GM12878 (cell line): ENCODE results near the gene SLC44A4. TPM values are rescaled to one million over a fixed set of nuclear protein-coding genes. Genes with fewer than 3 reads are reported as not detected.

Source experiments
- CBFB ChIP-seq: IDR thresholded peaks from 2 replicates; pipeline ENCODE4 v1.6.1; 2016; ENCODE audit warnings: antibody characterized with exemption, low read depth
- CHD1 ChIP-seq: IDR thresholded peaks from 2 replicates; pipeline ENCODE4 v1.6.1; 2012; ENCODE audit warnings: low read depth, low read length, improper control_type of control experiment
- CHD2 ChIP-seq: IDR thresholded peaks from 2 replicates; pipeline ENCODE4 v1.6.1; 2011; ENCODE audit warnings: low read depth, low read length, improper control_type of control experiment, borderline replicate concordance
- IKZF2 ChIP-seq, 2 experiments: fragments of 450-650 bp; IDR thresholded peaks; 2 replicates each; pipeline ENCODE4 v1.6.1; 2017; ENCODE audit warnings: mild to moderate bottlenecking in 2 of 2, moderate library complexity in 2 of 2
- KDM1A ChIP-seq: fragments of 200-600 bp; sonication (generic); IDR thresholded peaks from 2 replicates; pipeline ENCODE4 v1.6.1; 2016; ENCODE audit warnings: borderline replicate concordance
- MYC ChIP-seq: IDR thresholded peaks from 2 replicates; pipeline ENCODE4 v1.6.1; 2011; ENCODE audit warnings: mild to moderate bottlenecking, low read length, moderate library complexity, inconsistent platforms; ENCODE audit not compliant: insufficient read depth, insufficient replicate concordance, insufficient read length, severe bottlenecking
- NBN ChIP-seq: fragments of 450-650 bp; IDR thresholded peaks from 2 replicates; pipeline ENCODE4 v1.6.1; 2016
- NFXL1 ChIP-seq: fragments of 450-650 bp; IDR thresholded peaks from 2 replicates; pipeline ENCODE4 v1.6.1; 2017; ENCODE audit warnings: antibody characterized with exemption, mild to moderate bottlenecking, borderline replicate concordance
- NFYB ChIP-seq: IDR thresholded peaks from 2 replicates; pipeline ENCODE4 v1.6.1; 2011; ENCODE audit warnings: low read depth, mild to moderate bottlenecking, low read length, improper control_type of control experiment, moderate library complexity; ENCODE audit not compliant: insufficient read depth
- POU2F2 ChIP-seq: IDR thresholded peaks from 3 replicates; pipeline ENCODE4 v1.6.1; 2011; ENCODE audit warnings: low read depth, mild to moderate bottlenecking, low read length, borderline replicate concordance
- RB1 ChIP-seq: fragments of 450-650 bp; formaldehyde crosslinking; IDR thresholded peaks from 2 replicates; pipeline ENCODE4 v1.6.1; 2017; ENCODE audit warnings: mild to moderate bottlenecking, borderline replicate concordance
- RCOR1 ChIP-seq: conservative IDR thresholded peaks from 2 replicates; pipeline ENCODE4 v1.6.1; 2012; ENCODE audit warnings: low read depth, low read length, improper control_type of control experiment
- SMAD5 ChIP-seq: IDR thresholded peaks from 2 replicates; pipeline ENCODE4 v1.6.1; 2016; ENCODE audit warnings: antibody characterized with exemption, low read depth
- SMARCA5 ChIP-seq: fragments of 450-650 bp; IDR thresholded peaks from 2 replicates; pipeline ENCODE4 v1.6.1; 2017; ENCODE audit warnings: mild to moderate bottlenecking
- SREBF2 ChIP-seq: IDR thresholded peaks from 2 replicates; pipeline ENCODE4 v1.6.1; 2012; ENCODE audit warnings: mild to moderate bottlenecking, low read length
- STAT1 ChIP-seq: fragments of 450-650 bp; conservative IDR thresholded peaks from 2 replicates; pipeline ENCODE4 v1.6.1; 2014; ENCODE audit warnings: antibody characterized with exemption, mild to moderate bottlenecking
- YY1 ChIP-seq: IDR thresholded peaks from 2 replicates; pipeline ENCODE4 v1.6.1; 2011; ENCODE audit warnings: low read depth, mild to moderate bottlenecking, low read length
- polyA plus RNA-seq, 11 experiments: library from polyadenylated mRNA; depleted of rRNA in 4 of 11; unstranded in 6 of 11; stranded (reverse) in 5 of 11; fragments of >200 nt; fragmentation: Nextera tagmentation in 4 of 11; fragmentation: Illumina TruSeq in 1 of 11; extraction: Ambion mirVana in 4 of 11; extraction: Trizol in 1 of 11; gene quantifications; 1 replicate in 1 of 11; 2 replicates in 10 of 11; pipeline versions ENCODE4 v1.2.1 to v1.2.3, GENCODE V29; 2011 to 2016; ENCODE audit warnings: inconsistent platforms in 2 of 11, missing spikeins in 2 of 11, low read depth in 1 of 11
- total RNA-seq, 4 experiments: library from RNA; depleted of rRNA in 3 of 4; stranded (reverse); fragments of >200 nt in 3 of 4; fragmentation: Illumina TruSeq in 1 of 4; extraction: Trizol in 1 of 4; gene quantifications; 2 replicates each; pipeline versions ENCODE4 v1.2.1 to v1.2.3, GENCODE V29; 2013 to 2021
- TF ChIP-seq, protein P1 (sequence below): fragments of 450-650 bp; IDR thresholded peaks from 2 replicates; pipeline ENCODE4 v1.6.1; 2018; ENCODE audit warnings: mild to moderate bottlenecking, low read depth, moderate library complexity; ENCODE audit not compliant: partially characterized antibody
- TF ChIP-seq, protein P2 (sequence below): fragments of 150-350 bp; IDR thresholded peaks from 2 replicates; pipeline ENCODE4 v1.6.1; 2016; ENCODE audit warnings: low read depth, low read length
- TF ChIP-seq, protein P3 (sequence below): IDR thresholded peaks from 2 replicates; pipeline ENCODE4 v1.6.1; 2012; ENCODE audit warnings: improper control_type of control experiment, low read depth, low read length; ENCODE audit not compliant: insufficient replicate concordance

Gene SLC44A4
- total and polyA plus RNA-seq, 10 of the 15 experiments (the other 5 are each of a cell fraction or from before 2014, with no cell fraction given) = 0.04 to 0.24 (median 0.15) TPM; not detected in 3

DNA sequence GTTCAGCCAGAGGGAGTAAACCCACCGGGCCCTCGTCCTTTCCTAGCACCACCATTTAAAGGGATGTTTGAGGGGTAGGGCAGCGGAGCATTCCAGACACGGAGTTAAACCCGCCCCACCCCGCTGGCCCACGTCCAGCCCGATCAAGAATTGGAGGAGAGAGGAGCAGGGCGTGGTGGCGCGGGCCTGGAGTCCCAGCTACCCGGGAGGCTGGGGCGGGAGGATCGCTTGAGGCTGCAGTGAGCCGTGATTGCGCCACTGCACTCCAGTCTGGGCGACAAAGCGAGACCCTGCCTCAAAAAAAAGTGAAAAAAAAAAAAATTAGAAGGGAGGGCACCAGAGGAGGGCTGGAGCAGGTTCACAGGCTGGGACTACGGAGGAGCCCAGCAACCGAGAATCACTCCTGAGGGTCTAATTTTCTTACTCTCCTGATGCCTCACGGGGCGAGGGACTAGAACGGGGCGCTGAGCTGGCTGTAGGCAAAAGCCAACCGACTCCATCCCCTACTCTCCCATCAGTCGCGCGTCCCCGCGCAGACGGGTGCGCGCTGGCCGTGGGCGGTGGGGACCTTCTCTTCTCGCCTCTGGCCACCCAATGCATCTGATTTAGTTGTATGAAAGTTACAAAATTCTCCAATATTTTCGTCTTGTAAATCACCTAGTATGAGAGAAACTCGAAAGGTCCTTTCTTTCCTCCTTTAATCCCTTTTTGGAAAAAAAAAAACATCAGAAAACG, 57.3 kb downstream of the SLC44A4 start (continued):
- TF ChIP-seq IKZF2 (IDR thresholded peaks at IDR 0.05) (no peak), SREBF2 (no peak), NFYB (no peak), CHD2 (no peak), SMARCA5 (no peak), YY1 (peak; percentile 61), MYC (no peak), POU2F2 (0 out of 3 replicates have a peak, but pooled peaks have one; percentile 23), STAT1 (no peak), NFXL1 (no peak), NBN (peak; percentile 47; the same call in 1 of the 2 replicates), RB1 (no peak), RCOR1 (no peak), SMAD5 (peak; percentile 51; the same call in 1 of the 2 replicates), CBFB (no peak; the same call in 1 of the 2 replicates), CHD1 (no peak), KDM1A (no peak)
- TF ChIP-seq, protein P1, sequence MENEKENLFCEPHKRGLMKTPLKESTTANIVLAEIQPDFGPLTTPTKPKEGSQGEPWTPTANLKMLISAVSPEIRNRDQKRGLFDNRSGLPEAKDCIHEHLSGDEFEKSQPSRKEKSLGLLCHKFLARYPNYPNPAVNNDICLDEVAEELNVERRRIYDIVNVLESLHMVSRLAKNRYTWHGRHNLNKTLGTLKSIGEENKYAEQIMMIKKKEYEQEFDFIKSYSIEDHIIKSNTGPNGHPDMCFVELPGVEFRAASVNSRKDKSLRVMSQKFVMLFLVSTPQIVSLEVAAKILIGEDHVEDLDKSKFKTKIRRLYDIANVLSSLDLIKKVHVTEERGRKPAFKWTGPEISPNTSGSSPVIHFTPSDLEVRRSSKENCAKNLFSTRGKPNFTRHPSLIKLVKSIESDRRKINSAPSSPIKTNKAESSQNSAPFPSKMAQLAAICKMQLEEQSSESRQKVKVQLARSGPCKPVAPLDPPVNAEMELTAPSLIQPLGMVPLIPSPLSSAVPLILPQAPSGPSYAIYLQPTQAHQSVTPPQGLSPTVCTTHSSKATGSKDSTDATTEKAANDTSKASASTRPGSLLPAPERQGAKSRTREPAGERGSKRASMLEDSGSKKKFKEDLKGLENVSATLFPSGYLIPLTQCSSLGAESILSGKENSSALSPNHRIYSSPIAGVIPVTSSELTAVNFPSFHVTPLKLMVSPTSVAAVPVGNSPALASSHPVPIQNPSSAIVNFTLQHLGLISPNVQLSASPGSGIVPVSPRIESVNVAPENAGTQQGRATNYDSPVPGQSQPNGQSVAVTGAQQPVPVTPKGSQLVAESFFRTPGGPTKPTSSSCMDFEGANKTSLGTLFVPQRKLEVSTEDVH = peak; percentile 79
- TF ChIP-seq, protein P2, sequence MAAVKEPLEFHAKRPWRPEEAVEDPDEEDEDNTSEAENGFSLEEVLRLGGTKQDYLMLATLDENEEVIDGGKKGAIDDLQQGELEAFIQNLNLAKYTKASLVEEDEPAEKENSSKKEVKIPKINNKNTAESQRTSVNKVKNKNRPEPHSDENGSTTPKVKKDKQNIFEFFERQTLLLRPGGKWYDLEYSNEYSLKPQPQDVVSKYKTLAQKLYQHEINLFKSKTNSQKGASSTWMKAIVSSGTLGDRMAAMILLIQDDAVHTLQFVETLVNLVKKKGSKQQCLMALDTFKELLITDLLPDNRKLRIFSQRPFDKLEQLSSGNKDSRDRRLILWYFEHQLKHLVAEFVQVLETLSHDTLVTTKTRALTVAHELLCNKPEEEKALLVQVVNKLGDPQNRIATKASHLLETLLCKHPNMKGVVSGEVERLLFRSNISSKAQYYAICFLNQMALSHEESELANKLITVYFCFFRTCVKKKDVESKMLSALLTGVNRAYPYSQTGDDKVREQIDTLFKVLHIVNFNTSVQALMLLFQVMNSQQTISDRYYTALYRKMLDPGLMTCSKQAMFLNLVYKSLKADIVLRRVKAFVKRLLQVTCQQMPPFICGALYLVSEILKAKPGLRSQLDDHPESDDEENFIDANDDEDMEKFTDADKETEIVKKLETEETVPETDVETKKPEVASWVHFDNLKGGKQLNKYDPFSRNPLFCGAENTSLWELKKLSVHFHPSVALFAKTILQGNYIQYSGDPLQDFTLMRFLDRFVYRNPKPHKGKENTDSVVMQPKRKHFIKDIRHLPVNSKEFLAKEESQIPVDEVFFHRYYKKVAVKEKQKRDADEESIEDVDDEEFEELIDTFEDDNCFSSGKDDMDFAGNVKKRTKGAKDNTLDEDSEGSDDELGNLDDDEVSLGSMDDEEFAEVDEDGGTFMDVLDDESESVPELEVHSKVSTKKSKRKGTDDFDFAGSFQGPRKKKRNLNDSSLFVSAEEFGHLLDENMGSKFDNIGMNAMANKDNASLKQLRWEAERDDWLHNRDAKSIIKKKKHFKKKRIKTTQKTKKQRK = no peak
- TF ChIP-seq, protein P3, sequence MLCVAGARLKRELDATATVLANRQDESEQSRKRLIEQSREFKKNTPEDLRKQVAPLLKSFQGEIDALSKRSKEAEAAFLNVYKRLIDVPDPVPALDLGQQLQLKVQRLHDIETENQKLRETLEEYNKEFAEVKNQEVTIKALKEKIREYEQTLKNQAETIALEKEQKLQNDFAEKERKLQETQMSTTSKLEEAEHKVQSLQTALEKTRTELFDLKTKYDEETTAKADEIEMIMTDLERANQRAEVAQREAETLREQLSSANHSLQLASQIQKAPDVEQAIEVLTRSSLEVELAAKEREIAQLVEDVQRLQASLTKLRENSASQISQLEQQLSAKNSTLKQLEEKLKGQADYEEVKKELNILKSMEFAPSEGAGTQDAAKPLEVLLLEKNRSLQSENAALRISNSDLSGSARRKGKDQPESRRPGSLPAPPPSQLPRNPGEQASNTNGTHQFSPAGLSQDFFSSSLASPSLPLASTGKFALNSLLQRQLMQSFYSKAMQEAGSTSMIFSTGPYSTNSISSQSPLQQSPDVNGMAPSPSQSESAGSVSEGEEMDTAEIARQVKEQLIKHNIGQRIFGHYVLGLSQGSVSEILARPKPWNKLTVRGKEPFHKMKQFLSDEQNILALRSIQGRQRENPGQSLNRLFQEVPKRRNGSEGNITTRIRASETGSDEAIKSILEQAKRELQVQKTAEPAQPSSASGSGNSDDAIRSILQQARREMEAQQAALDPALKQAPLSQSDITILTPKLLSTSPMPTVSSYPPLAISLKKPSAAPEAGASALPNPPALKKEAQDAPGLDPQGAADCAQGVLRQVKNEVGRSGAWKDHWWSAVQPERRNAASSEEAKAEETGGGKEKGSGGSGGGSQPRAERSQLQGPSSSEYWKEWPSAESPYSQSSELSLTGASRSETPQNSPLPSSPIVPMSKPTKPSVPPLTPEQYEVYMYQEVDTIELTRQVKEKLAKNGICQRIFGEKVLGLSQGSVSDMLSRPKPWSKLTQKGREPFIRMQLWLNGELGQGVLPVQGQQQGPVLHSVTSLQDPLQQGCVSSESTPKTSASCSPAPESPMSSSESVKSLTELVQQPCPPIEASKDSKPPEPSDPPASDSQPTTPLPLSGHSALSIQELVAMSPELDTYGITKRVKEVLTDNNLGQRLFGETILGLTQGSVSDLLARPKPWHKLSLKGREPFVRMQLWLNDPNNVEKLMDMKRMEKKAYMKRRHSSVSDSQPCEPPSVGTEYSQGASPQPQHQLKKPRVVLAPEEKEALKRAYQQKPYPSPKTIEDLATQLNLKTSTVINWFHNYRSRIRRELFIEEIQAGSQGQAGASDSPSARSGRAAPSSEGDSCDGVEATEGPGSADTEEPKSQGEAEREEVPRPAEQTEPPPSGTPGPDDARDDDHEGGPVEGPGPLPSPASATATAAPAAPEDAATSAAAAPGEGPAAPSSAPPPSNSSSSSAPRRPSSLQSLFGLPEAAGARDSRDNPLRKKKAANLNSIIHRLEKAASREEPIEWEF = no peak
